ENCODE measurements around the gene NRCAM. TPM values are rescaled to one million over a fixed set of nuclear protein-coding genes. Genes with fewer than 3 reads are reported as not detected.

The NRCAM gene
- polyA plus RNA-seq, 3 donors: not detected

DNA sequence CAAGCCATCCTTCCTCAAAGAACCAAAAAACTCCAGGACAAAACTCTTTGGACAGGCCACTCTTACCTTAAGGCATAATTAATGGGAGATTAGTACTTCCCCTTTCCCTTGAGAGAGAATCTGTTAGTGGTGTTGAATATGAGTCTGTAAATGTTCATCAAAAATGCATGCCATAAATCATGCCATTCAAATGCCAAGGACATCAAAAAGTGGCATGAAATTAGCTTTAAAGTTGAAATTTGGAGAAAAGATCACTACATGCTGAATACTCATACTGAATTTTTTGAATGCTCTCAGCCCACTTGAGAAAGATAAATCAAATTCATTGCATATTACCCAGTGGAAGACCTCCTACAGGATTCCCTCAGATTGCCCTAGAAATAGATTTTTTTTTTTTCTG lies 6.7 kb downstream of the NRCAM start:
- TF ChIP-seq, protein P1, sequence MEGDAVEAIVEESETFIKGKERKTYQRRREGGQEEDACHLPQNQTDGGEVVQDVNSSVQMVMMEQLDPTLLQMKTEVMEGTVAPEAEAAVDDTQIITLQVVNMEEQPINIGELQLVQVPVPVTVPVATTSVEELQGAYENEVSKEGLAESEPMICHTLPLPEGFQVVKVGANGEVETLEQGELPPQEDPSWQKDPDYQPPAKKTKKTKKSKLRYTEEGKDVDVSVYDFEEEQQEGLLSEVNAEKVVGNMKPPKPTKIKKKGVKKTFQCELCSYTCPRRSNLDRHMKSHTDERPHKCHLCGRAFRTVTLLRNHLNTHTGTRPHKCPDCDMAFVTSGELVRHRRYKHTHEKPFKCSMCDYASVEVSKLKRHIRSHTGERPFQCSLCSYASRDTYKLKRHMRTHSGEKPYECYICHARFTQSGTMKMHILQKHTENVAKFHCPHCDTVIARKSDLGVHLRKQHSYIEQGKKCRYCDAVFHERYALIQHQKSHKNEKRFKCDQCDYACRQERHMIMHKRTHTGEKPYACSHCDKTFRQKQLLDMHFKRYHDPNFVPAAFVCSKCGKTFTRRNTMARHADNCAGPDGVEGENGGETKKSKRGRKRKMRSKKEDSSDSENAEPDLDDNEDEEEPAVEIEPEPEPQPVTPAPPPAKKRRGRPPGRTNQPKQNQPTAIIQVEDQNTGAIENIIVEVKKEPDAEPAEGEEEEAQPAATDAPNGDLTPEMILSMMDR (IDR thresholded peaks at IDR 0.05): no peak
- Mint-ChIP-seq H3K27me3 (ENCODE audit: low read depth in 3 of 3) (peaks cover 39 to 49% (median 48%) of the 10 kb centered on the region in 3 donors), H3K27ac (no peak overlapping the region), H3K4me3 (no peak overlapping the region), H3K9me3 (peaks cover 0 to 5% (median 0%) of the 10 kb centered on the region in 7 donors), H3K4me1 (peaks cover under 1% of the 10 kb centered on the region), H3K36me3 (no peaks in the 10 kb centered on the region)
- no peaks in the 10 kb centered on the region for H3K36me3 ChIP-seq (replicated peaks in 1 of 2; ENCODE audit: control insufficient read depth in 1 of 2, insufficient read depth in 2 of 2, low read length in 2 of 2)
- no peaks in the 10 kb centered on the region for H3K79me2 ChIP-seq (ENCODE audit: insufficient read depth, low read length)
- no peak overlapping the region for H3K27ac ChIP-seq (ENCODE audit: low read depth in 1 of 2, low read length in 2 of 2)
- H2AFZ ChIP-seq (ENCODE audit: insufficient read depth, low read depth, low read length, poor library complexity, severe bottlenecking): no peak overlapping the region
- no peak overlapping the region for H3K4me3 ChIP-seq (replicated peaks in 1 of 3; ENCODE audit: low read depth in 2 of 3, low read length in 3 of 3)
- H4K20me1 ChIP-seq (ENCODE audit: insufficient read depth, low read length): no peaks in the 10 kb centered on the region
- H3K4me2 ChIP-seq (replicated peaks; ENCODE audit: extremely low read depth, low read length, poor library complexity, severe bottlenecking): no peak overlapping the region
- intact Hi-C loops (cut with micrococcal nuclease): no loop called here
- H3K4me1 ChIP-seq (ENCODE audit: control insufficient read depth in 1 of 2, insufficient read depth in 2 of 2, low read length in 2 of 2): no peaks in the 10 kb centered on the region
- H3K9me3 ChIP-seq (replicated peaks in 1 of 2; ENCODE audit: control insufficient read depth in 1 of 2, insufficient read depth in 1 of 2, low read length in 2 of 2): peaks cover 0 to under 1% of the 10 kb centered on the region in 2 donors
- peaks cover 34 to 44% of the 10 kb centered on the region in 2 donors for H3K27me3 ChIP-seq (ENCODE audit: control insufficient read depth in 2 of 2, insufficient read depth in 2 of 2, low read length in 2 of 2)
- H3K9ac ChIP-seq (ENCODE audit: insufficient read depth, low read length, poor library complexity, severe bottlenecking): no peak overlapping the region
- DNase-seq: no peak

DNA sequence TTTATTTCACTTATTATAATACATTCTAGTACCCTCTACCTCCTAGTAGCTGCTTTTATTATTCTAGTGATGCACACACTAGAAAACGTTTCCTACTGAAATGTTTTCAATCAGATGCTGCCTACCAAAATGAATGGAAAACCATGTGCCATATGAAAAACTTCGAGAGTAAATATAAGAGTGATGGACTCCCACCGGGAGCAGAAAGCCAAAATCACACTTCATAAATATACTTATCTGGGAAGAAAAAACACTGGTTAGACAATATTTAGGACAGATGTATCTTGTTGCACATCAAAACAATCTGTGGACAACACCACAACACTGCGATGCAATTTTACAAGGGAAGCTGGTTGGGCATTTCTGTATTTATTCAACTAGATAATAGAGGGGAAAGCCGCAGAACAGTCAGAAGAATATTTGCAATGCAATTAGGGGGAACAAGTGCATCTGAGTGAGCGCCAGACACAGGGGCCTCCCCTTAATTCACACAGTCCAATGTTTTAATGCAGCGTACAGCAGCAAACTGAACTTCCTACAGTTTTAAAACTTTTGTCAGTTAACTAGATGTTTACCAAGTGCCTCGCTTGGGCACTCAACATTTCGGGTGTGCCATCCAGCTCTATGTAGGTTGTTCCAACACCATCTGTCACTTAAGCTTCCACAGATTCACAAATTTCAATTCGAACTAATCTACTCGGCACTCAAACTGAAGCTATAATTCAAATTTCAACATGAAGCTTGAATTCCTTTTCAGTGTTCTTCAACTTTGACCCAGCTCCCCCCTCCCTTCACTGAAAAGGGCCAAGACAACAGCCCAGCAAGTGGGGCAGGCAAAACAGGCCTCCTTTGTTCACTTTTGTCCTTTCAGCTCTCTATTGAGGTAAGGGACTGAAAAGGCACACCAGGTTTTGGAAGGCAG lies 7.4 kb downstream of the NRCAM start:
- TF ChIP-seq, protein P1 (IDR thresholded peaks at IDR 0.05): no peak
- H3K4me1 ChIP-seq (ENCODE audit: control insufficient read depth in 1 of 2, insufficient read depth in 2 of 2, low read length in 2 of 2): no peaks in the 10 kb centered on the region
- WGBS (ENCODE audit: insufficient coverage): 88% methylated on average over 5 of the region's 11 CpGs
- Mint-ChIP-seq H3K36me3 (no peaks in the 10 kb centered on the region), H3K4me1 (no peaks in the 10 kb centered on the region), H3K27me3 (ENCODE audit: low read depth in 3 of 3) (peaks cover 33 to 43% (median 41%) of the 10 kb centered on the region in 3 donors), H3K9me3 (peaks cover 0 to 4% (median 0%) of the 10 kb centered on the region in 7 donors), H3K4me3 (no peak overlapping the region), H3K27ac (no peak overlapping the region)
- no peak overlapping the region for H3K4me3 ChIP-seq (replicated peaks in 1 of 3; ENCODE audit: low read depth in 2 of 3, low read length in 3 of 3)
- intact Hi-C loops (cut with micrococcal nuclease): no loop called here
- H3K9me3 ChIP-seq (replicated peaks in 1 of 2; ENCODE audit: control insufficient read depth in 1 of 2, insufficient read depth in 1 of 2, low read length in 2 of 2): no peaks in the 10 kb centered on the region
- H3K36me3 ChIP-seq (replicated peaks in 1 of 2; ENCODE audit: control insufficient read depth in 1 of 2, insufficient read depth in 2 of 2, low read length in 2 of 2): no peaks in the 10 kb centered on the region
- H3K27ac ChIP-seq (ENCODE audit: low read depth in 1 of 2, low read length in 2 of 2): no peak overlapping the region
- H3K9ac ChIP-seq (ENCODE audit: insufficient read depth, low read length, poor library complexity, severe bottlenecking): no peak overlapping the region
- H2AFZ ChIP-seq (ENCODE audit: insufficient read depth, low read depth, low read length, poor library complexity, severe bottlenecking): no peak overlapping the region
- H3K4me2 ChIP-seq (replicated peaks; ENCODE audit: extremely low read depth, low read length, poor library complexity, severe bottlenecking): no peak overlapping the region
- no peaks in the 10 kb centered on the region for H3K79me2 ChIP-seq (ENCODE audit: insufficient read depth, low read length)
- DNase-seq: no peak
- peaks cover 27 to 38% of the 10 kb centered on the region in 2 donors for H3K27me3 ChIP-seq (ENCODE audit: control insufficient read depth in 2 of 2, insufficient read depth in 2 of 2, low read length in 2 of 2)
- H4K20me1 ChIP-seq (ENCODE audit: insufficient read depth, low read length): no peaks in the 10 kb centered on the region

Measured in CD14-positive monocyte (primary cell).